ENCODE results near the gene POC1A. TPM values are rescaled to one million over a fixed set of nuclear protein-coding genes. Genes with fewer than 3 reads are reported as not detected.
A peak's percentile ranks its signal among the peaks of the same experiment; 100 is the strongest.

Gene POC1A
- polyA plus RNA-seq, 1 of the 3 experiments (the other 2 are of a cell fraction): 11.7 TPM

- TF ChIP-seq TCF12 (IDR thresholded peaks at IDR 0.05) (no peak), MEF2A (IDR thresholded peaks at IDR 0.05; ENCODE audit: borderline replicate concordance, low read depth) (no peak), RAD21 (IDR thresholded peaks at IDR 0.05; ENCODE audit: low read length) (peak; percentile 17; the same call in 1 of the 2 replicates), NRF1 (IDR thresholded peaks at IDR 0.05; ENCODE audit: low read depth, low read length) (no peak), IRF3 (IDR thresholded peaks at IDR 0.05; ENCODE audit: low read depth, low read length) (peak; percentile 79), ELF1 (IDR thresholded peaks at IDR 0.05) (no peak), SMC3 (IDR thresholded peaks at IDR 0.05; ENCODE audit: low read depth, low read length) (peak; percentile 3; the same call in 1 of the 2 replicates), GATA2 (CRISPR knock-in tag; IDR thresholded peaks at IDR 0.05) (no peak), EP300 (IDR thresholded peaks at IDR 0.05; ENCODE audit: borderline replicate concordance in 1 of 2, low read depth in 1 of 2, low read length in 1 of 2) (no peak), TAF1 (IDR thresholded peaks at IDR 0.05; ENCODE audit: borderline replicate concordance, low read depth, low read length) (no peak; the same call in 1 of the 2 replicates), YY1 (IDR thresholded peaks at IDR 0.05; ENCODE audit: low read depth) (no peak), FOSL2 (IDR thresholded peaks at IDR 0.05; ENCODE audit: borderline replicate concordance, low read depth) (no peak), NFIC (IDR thresholded peaks at IDR 0.05; ENCODE audit: borderline replicate concordance) (no peak)
These were observed 97.0 kb downstream of the POC1A start (continued) for GRCh38 chr3:52056968-52057811.

DNA sequence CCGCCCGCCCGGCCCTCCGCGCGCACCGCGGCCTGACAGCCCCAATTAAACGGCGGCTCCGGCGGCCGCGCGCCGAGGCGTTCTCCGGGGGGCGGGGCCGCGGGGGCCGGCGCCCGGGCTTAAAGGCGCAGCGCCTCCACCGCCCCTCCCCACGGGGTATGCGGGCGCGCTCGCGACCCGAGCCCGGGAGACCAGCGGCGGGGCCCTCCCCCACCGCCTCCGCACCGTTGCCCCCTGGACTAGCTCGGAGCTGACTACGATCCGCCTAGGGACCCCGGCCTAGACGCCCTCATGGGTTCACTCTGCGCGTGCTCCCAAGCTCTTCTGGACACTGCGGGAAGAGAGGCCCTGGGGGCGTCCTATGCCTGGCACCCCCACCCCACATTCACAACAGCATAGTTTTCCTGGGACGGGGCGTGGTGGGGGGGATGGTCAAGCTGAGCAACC, 97.7 kb downstream of the POC1A start, which contains the start of gene DUSP7:
TSS of gene DUSP7 (minus strand) at position 51 of the 447 bp plus-strand sequence. CDS start 205 bp downstream, outside the sequence.
- no peaks in the 10 kb centered on the region for H3K9me3 ChIP-seq
- H3K36me3 ChIP-seq (replicated peaks in 1 of 2; ENCODE audit: control insufficient read depth in 1 of 2, insufficient read depth in 2 of 2, low read length in 1 of 2): peaks cover 5 to 21% of the 10 kb centered on the region in 2 experiments
- H3K4me2 ChIP-seq: peak within 1 kb of the TSS; percentile 91
- H2AFZ ChIP-seq (ENCODE audit: low read depth): peak within 1 kb of the TSS; percentile 91
- H3K27ac ChIP-seq (ENCODE audit: low read depth in 2 of 2, low read length in 1 of 2): peak within 1 kb of the TSS; percentile 88 to 93
- WGBS (ENCODE audit: low lambda C conversion rate): 6% methylated on average over 6 of the region's 51 CpGs
- peaks cover 17 to 71% of the 10 kb centered on the region in 2 experiments for H3K4me1 ChIP-seq (ENCODE audit: control insufficient read depth in 1 of 2, insufficient read depth in 2 of 2, low read depth in 1 of 2, low read length in 1 of 2)
- CTCF ChIA-PET: interaction anchor here (0.6 to 29.9 kb wide), 28 partner anchors 9 to 214 kb away, joined by 3 to 983 read pairs (median 5); partner anchors contain the start of genes ABHD14B and PCBP4
- TF ChIP-seq, protein P1, sequence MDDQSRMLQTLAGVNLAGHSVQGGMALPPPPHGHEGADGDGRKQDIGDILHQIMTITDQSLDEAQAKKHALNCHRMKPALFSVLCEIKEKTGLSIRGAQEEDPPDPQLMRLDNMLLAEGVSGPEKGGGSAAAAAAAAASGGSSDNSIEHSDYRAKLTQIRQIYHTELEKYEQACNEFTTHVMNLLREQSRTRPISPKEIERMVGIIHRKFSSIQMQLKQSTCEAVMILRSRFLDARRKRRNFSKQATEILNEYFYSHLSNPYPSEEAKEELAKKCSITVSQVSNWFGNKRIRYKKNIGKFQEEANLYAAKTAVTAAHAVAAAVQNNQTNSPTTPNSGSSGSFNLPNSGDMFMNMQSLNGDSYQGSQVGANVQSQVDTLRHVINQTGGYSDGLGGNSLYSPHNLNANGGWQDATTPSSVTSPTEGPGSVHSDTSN (IDR thresholded peaks at IDR 0.05): peak; percentile 17; the same call in 1 of the 2 replicates
- TF ChIP-seq ZBTB33 (IDR thresholded peaks at IDR 0.05; ENCODE audit: borderline replicate concordance, low read depth): no peak
- H3F3A ChIP-seq (replicated peaks; ENCODE audit: insufficient read depth): peaks cover 18% of the 10 kb centered on the region
- peak within 1 kb of the TSS; percentile 94 to 100 for H3K4me3 ChIP-seq (ENCODE audit: low read depth in 2 of 2, low read length in 1 of 2)
- POLR2A ChIA-PET: interaction anchor here (0.6 to 6.5 kb wide), 19 partner anchors 9 to 98 kb away, joined by 3 to 86 read pairs (median 8); partner anchors contain the start of genes POC1A and RPL29
- no peaks in the 10 kb centered on the region for H3K9me2 ChIP-seq
- H3K9ac ChIP-seq: peak within 1 kb of the TSS; percentile 95
- peaks cover 51% of the 10 kb centered on the region for H3K79me2 ChIP-seq (ENCODE audit: insufficient read depth)
- peak; percentile 88 for DNase-seq
- no peaks in the 10 kb centered on the region for H4K20me1 ChIP-seq (ENCODE audit: insufficient read depth)
- no peaks in the 10 kb centered on the region for H3K27me3 ChIP-seq (ENCODE audit: insufficient read depth)
